ENCODE results near the gene MRPL43.

DNA sequence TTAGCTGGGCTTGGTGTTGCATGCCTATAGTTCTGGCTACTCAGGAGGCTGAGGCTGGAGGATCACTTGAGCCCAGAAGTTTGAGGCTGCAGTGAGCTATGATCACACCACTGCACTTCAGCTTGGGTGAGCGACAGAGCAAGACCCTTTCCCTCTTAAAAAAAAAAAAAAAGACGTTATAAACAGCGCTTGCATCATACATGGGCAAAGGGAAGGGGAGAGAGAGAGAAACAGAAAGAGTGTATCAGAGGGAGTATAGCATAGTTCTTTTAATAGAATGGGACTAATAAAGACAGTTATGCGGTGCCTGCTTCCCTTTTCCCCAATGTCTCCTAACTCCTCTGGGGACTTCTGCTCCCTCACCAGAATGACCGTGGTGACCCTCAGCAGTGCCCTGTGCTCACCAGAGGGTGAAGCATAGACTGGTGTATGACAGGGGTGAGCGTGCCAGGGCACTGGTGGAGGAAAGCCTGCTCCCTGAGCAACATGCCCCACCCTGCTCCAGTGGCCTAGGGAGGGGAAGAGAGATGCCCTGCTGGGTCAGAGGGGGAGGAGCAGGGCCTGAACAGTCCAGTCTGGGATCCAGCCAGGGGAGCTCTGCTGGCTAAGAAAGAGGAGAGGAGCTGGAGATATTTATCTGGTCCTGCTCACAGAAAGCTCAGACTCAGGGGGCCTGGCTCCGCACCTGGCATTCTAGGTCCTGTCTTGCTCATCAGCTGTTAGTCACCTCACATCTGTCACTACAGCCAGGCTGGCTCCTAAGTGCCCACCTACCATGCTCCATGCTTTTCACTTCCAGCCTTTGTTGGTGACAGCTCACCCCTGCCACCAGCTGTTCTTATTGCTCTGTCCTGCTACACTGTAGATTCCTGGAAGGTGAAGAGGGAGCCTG is 41.4 kb upstream of the MRPL43 start:
- TF ChIP-seq, protein P1, sequence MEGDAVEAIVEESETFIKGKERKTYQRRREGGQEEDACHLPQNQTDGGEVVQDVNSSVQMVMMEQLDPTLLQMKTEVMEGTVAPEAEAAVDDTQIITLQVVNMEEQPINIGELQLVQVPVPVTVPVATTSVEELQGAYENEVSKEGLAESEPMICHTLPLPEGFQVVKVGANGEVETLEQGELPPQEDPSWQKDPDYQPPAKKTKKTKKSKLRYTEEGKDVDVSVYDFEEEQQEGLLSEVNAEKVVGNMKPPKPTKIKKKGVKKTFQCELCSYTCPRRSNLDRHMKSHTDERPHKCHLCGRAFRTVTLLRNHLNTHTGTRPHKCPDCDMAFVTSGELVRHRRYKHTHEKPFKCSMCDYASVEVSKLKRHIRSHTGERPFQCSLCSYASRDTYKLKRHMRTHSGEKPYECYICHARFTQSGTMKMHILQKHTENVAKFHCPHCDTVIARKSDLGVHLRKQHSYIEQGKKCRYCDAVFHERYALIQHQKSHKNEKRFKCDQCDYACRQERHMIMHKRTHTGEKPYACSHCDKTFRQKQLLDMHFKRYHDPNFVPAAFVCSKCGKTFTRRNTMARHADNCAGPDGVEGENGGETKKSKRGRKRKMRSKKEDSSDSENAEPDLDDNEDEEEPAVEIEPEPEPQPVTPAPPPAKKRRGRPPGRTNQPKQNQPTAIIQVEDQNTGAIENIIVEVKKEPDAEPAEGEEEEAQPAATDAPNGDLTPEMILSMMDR (IDR thresholded peaks at IDR 0.05 in 8 of 11, conservative IDR thresholded peaks at IDR 0.05 in 3 of 11): no peak
- peak in 1 of 3 donors; percentile 29 for TF ChIP-seq POLR2AphosphoS5 (IDR thresholded peaks at IDR 0.05)
- TF ChIP-seq POLR2A (IDR thresholded peaks at IDR 0.05): no peak
